GM12878 (cell line): Measurements from ENCODE around the gene FKBP8. TPM values are rescaled to one million over a fixed set of nuclear protein-coding genes. Genes with fewer than 3 reads are reported as not detected.

ENCODE experiments used
- ATAC-seq: fragments of 200-7000 bp; cut with Tn5 transposase; 3 replicates; pipeline ENCODE4 v1.9.1; 2020; ENCODE audit warnings: mild to moderate bottlenecking, moderate library complexity
- BruUV-seq: library from RNA; stranded (reverse); fragments of 400-500 nt; replicated peaks from 2 replicates; lab custom pipeline; 2021; lab: Mats Ljungman, UMichigan
- CTCF ChIA-PET: fragments of 300-600 bp; sonication (Branson Sonifier 250); formaldehyde crosslinking; extraction: SDS; loops from one replicate; lab custom pipeline; 2021; ENCODE audit warnings: inconsistent platforms; lab: Yijun Ruan, JAX
- POLR2A ChIA-PET: fragments of 350-600 bp; formaldehyde crosslinking; extraction: SDS; loops from one replicate; lab custom pipeline; 2021; ENCODE audit warnings: inconsistent platforms; lab: Charles Lee
- RAD21 ChIA-PET: fragments of 300-600 bp; sonication (Branson Sonifier 250); formaldehyde crosslinking; loops from one replicate; lab custom pipeline; 2023; ENCODE audit warnings: antibody characterized with exemption; ENCODE audit not compliant: unreplicated experiment; lab: Charles Lee
- SMC1A ChIA-PET: fragments of 300-600 bp; sonication (Branson Sonifier 250); formaldehyde crosslinking; loops from one replicate; lab custom pipeline; 2023; ENCODE audit not compliant: unreplicated experiment, uncharacterized antibody; lab: Charles Lee
- DNase-seq: peaks from one replicate; pipeline ENCODE4 v3.0.0-alpha.2; 2011; ENCODE audit warnings: low read depth, low spot score
- FAIRE-seq: peaks from 3 replicates; lab custom pipeline; 2011; peaks lifted over from hg19 to GRCh38; lab: Jason Lieb, UNC
- H2AFZ ChIP-seq: 2 replicates; pipeline ENCODE4 v1.6.0; 2011; ENCODE audit warnings: low read depth, low read length, control low read depth; ENCODE audit not compliant: control insufficient read depth
- H3K27ac ChIP-seq: 2 replicates; pipeline ENCODE4 v1.5.1; 2011; ENCODE audit warnings: control low read depth; ENCODE audit not compliant: control insufficient read depth, insufficient read depth
- H3K27me3 ChIP-seq, 2 experiments: replicated peaks in 1 of 2; 2 replicates each; pipeline versions ENCODE4 v1.6.0 to v1.6.1; 2011; ENCODE audit warnings: low read length in 1 of 2; ENCODE audit not compliant: control insufficient read depth in 2 of 2, insufficient read depth in 2 of 2
- H3K36me3 ChIP-seq, 2 experiments: 2 replicates each; pipeline ENCODE4 v1.5.1; 2011; ENCODE audit warnings: low read length in 1 of 2; ENCODE audit not compliant: control insufficient read depth in 2 of 2, insufficient read depth in 2 of 2
- H3K4me1 ChIP-seq: 2 replicates; pipeline ENCODE4 v1.6.1; 2011; ENCODE audit warnings: mild to moderate bottlenecking, low read length, moderate library complexity, mixed read lengths; ENCODE audit not compliant: control insufficient read depth, insufficient read depth
- H3K4me2 ChIP-seq: 2 replicates; pipeline ENCODE4 v1.6.0; 2011; ENCODE audit warnings: control low read depth; ENCODE audit not compliant: control insufficient read depth, insufficient read depth
- H3K4me3 ChIP-seq: fragments of 200-600 bp; sonication (generic); 2 replicates; pipeline ENCODE4 v1.5.1; 2016
- H3K79me2 ChIP-seq: 2 replicates; pipeline ENCODE4 v1.6.0; 2011; ENCODE audit warnings: low read length; ENCODE audit not compliant: control insufficient read depth, insufficient read depth
- H3K9ac ChIP-seq: 2 replicates; pipeline ENCODE4 v1.8.0; 2011; ENCODE audit warnings: low read length, control low read depth, mixed read lengths; ENCODE audit not compliant: control insufficient read depth, insufficient read depth
- H3K9me3 ChIP-seq: replicated peaks from 3 replicates; pipeline ENCODE4 v1.5.1; 2011; ENCODE audit warnings: mild to moderate bottlenecking, low read length; ENCODE audit not compliant: control insufficient read depth, insufficient read depth
- H4K20me1 ChIP-seq: 2 replicates; pipeline ENCODE4 v1.6.0; 2011; ENCODE audit not compliant: control insufficient read depth, insufficient read depth
- ATF3 ChIP-seq: IDR thresholded peaks from 2 replicates; pipeline ENCODE4 v1.6.1; 2011; ENCODE audit warnings: low read depth, mild to moderate bottlenecking, low read length, moderate library complexity, borderline replicate concordance; ENCODE audit errors: extremely low read depth
- CEBPB ChIP-seq, 2 experiments: fragments of 150-350 bp in 1 of 2; IDR thresholded peaks; 2 replicates each; pipeline ENCODE4 v1.6.1; 2012 to 2014; ENCODE audit warnings: low read depth in 2 of 2, low read length in 2 of 2, borderline replicate concordance in 1 of 2, inconsistent platforms in 1 of 2
- DPF2 ChIP-seq: fragments of 450-650 bp; IDR thresholded peaks from 2 replicates; pipeline ENCODE4 v1.6.1; 2017; ENCODE audit warnings: mild to moderate bottlenecking
- HDAC2 ChIP-seq: fragments of 200-600 bp; sonication (generic); IDR thresholded peaks from 2 replicates; pipeline ENCODE4 v1.6.1; 2017
- MXI1 ChIP-seq: fragments of 150-350 bp; IDR thresholded peaks from 2 replicates; pipeline ENCODE4 v1.6.1; 2011; ENCODE audit warnings: low read depth, mild to moderate bottlenecking, inconsistent platforms, low read length, improper control_type of control experiment
- MYC ChIP-seq: IDR thresholded peaks from 2 replicates; pipeline ENCODE4 v1.6.1; 2011; ENCODE audit warnings: mild to moderate bottlenecking, low read length, moderate library complexity, inconsistent platforms; ENCODE audit not compliant: insufficient read depth, insufficient replicate concordance, insufficient read length, severe bottlenecking
- NFXL1 ChIP-seq: fragments of 450-650 bp; IDR thresholded peaks from 2 replicates; pipeline ENCODE4 v1.6.1; 2017; ENCODE audit warnings: antibody characterized with exemption, mild to moderate bottlenecking, borderline replicate concordance
- POLR2AphosphoS5 ChIP-seq: IDR thresholded peaks from 2 replicates; pipeline ENCODE4 v1.6.1; 2011; ENCODE audit warnings: mild to moderate bottlenecking, low read length, inconsistent platforms
- PRDM15 ChIP-seq: fragments of 450-650 bp; formaldehyde crosslinking; IDR thresholded peaks from 2 replicates; pipeline ENCODE4 v1.4.0; 2020; ENCODE audit warnings: mild to moderate bottlenecking, moderate library complexity
- SUPT20H ChIP-seq: IDR thresholded peaks from 2 replicates; pipeline ENCODE4 v1.6.1; 2011; ENCODE audit warnings: low read depth, mild to moderate bottlenecking, low read length, moderate library complexity, borderline replicate concordance; ENCODE audit not compliant: control insufficient read depth
- ZBED1 ChIP-seq: IDR thresholded peaks from 2 replicates; pipeline ENCODE4 v1.6.1; 2016; ENCODE audit warnings: borderline replicate concordance
- WGBS: methylation state at CpG from one replicate; pipeline ENCODE4 v1.1.6; 2016; ENCODE audit warnings: low lambda C conversion rate; ENCODE audit not compliant: insufficient replicate concordance, insufficient coverage; ENCODE audit errors: missing lambda C conversion rate; 5-methylcytosine and 5-hydroxymethylcytosine counted together
- in situ Hi-C: fragments of 300-500 bp; cut with MboI; formaldehyde crosslinking; loops from 9 replicates; pipeline ENCODE4 v1.14.3; 2018; ENCODE audit warnings: mixed read lengths
- intact Hi-C: fragments of 100-400 bp; cut with micrococcal nuclease; formaldehyde crosslinking; loops from one replicate; pipeline ENCODE4 v1.14.2; 2022; ENCODE audit not compliant: unreplicated experiment
- polyA plus RNA-seq, 11 experiments: library from polyadenylated mRNA; depleted of rRNA in 4 of 11; unstranded in 6 of 11; stranded (reverse) in 5 of 11; fragments of >200 nt; fragmentation: Nextera tagmentation in 4 of 11; fragmentation: Illumina TruSeq in 1 of 11; extraction: Ambion mirVana in 4 of 11; extraction: Trizol in 1 of 11; gene quantifications; 1 replicate in 1 of 11; 2 replicates in 10 of 11; pipeline versions ENCODE4 v1.2.1 to v1.2.3, GENCODE V29; 2011 to 2016; ENCODE audit warnings: inconsistent platforms in 2 of 11, missing spikeins in 2 of 11, low read depth in 1 of 11
- total RNA-seq, 4 experiments: library from RNA; depleted of rRNA in 3 of 4; stranded (reverse); fragments of >200 nt in 3 of 4; fragmentation: Illumina TruSeq in 1 of 4; extraction: Trizol in 1 of 4; gene quantifications; 2 replicates each; pipeline versions ENCODE4 v1.2.1 to v1.2.3, GENCODE V29; 2013 to 2021
- TF ChIP-seq, protein P1 (sequence below): IDR thresholded peaks from 2 replicates; pipeline ENCODE4 v1.6.1; 2012; ENCODE audit warnings: low read length, inconsistent platforms
- TF ChIP-seq, protein P2 (sequence below): fragments of 450-650 bp; IDR thresholded peaks from 2 replicates; pipeline ENCODE4 v1.6.1; 2017; ENCODE audit warnings: mild to moderate bottlenecking
- TF ChIP-seq, protein P3 (sequence below): fragments of 450-650 bp; IDR thresholded peaks from 2 replicates; pipeline ENCODE4 v1.6.1; 2017; ENCODE audit warnings: low read depth, mild to moderate bottlenecking, moderate library complexity

The FKBP8 gene
- total and polyA plus RNA-seq, 10 of the 15 experiments (the other 5 are each of a cell fraction or from before 2014, with no cell fraction given), result 0.13 to 205 (median 95.4) TPM

- WGBS, result 19% methylated on average over 2 of the region's 5 CpGs
- TF ChIP-seq, protein P1, sequence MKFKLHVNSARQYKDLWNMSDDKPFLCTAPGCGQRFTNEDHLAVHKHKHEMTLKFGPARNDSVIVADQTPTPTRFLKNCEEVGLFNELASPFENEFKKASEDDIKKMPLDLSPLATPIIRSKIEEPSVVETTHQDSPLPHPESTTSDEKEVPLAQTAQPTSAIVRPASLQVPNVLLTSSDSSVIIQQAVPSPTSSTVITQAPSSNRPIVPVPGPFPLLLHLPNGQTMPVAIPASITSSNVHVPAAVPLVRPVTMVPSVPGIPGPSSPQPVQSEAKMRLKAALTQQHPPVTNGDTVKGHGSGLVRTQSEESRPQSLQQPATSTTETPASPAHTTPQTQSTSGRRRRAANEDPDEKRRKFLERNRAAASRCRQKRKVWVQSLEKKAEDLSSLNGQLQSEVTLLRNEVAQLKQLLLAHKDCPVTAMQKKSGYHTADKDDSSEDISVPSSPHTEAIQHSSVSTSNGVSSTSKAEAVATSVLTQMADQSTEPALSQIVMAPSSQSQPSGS, result no peak
- TF ChIP-seq, protein P2, sequence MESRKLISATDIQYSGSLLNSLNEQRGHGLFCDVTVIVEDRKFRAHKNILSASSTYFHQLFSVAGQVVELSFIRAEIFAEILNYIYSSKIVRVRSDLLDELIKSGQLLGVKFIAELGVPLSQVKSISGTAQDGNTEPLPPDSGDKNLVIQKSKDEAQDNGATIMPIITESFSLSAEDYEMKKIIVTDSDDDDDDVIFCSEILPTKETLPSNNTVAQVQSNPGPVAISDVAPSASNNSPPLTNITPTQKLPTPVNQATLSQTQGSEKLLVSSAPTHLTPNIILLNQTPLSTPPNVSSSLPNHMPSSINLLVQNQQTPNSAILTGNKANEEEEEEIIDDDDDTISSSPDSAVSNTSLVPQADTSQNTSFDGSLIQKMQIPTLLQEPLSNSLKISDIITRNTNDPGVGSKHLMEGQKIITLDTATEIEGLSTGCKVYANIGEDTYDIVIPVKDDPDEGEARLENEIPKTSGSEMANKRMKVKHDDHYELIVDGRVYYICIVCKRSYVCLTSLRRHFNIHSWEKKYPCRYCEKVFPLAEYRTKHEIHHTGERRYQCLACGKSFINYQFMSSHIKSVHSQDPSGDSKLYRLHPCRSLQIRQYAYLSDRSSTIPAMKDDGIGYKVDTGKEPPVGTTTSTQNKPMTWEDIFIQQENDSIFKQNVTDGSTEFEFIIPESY, result no peak
- TF ChIP-seq MXI1, result no peak
- no peak for TF ChIP-seq PRDM15 (CRISPR knock-in tag)
- no peak for TF ChIP-seq HDAC2
- TF ChIP-seq SUPT20H, result no peak
- no peak for TF ChIP-seq NFXL1
- TF ChIP-seq, protein P3, sequence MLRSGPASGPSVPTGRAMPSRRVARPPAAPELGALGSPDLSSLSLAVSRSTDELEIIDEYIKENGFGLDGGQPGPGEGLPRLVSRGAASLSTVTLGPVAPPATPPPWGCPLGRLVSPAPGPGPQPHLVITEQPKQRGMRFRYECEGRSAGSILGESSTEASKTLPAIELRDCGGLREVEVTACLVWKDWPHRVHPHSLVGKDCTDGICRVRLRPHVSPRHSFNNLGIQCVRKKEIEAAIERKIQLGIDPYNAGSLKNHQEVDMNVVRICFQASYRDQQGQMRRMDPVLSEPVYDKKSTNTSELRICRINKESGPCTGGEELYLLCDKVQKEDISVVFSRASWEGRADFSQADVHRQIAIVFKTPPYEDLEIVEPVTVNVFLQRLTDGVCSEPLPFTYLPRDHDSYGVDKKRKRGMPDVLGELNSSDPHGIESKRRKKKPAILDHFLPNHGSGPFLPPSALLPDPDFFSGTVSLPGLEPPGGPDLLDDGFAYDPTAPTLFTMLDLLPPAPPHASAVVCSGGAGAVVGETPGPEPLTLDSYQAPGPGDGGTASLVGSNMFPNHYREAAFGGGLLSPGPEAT, result no peak
- no peak for TF ChIP-seq POLR2AphosphoS5
- TF ChIP-seq ZBED1, result no peak
- TF ChIP-seq DPF2, result no peak
- no peak for TF ChIP-seq ATF3
- TF ChIP-seq MYC, result no peak
- TF ChIP-seq CEBPB (IDR thresholded peaks at IDR 0.05; ENCODE audit: borderline replicate concordance in 1 of 2, low read depth in 2 of 2, low read length in 2 of 2), result no peak
Observed at GRCh38 chr19:18559685-18560084, 16.3 kb upstream of the FKBP8 start.

More at GRCh38 chr19:18559685-18560084, 16.3 kb upstream of the FKBP8 start:
- H3K36me3 ChIP-seq, result peaks cover 8 to 10% of the 10 kb centered on the region in 2 experiments; a peak in 3 of 4 replicates
- ATAC-seq, result no peak
- RAD21 ChIA-PET, result interaction anchor here (0.9 to 7.1 kb wide), 4 partner anchors 12 to 115 kb away, joined by 3 to 39 read pairs (median 27); partner anchors contain the start of genes FKBP8, REX1BD and UBA52
- peaks cover 32% of the 10 kb centered on the region for H3K79me2 ChIP-seq
- POLR2A ChIA-PET, result interaction anchor here (0.6 to 7.5 kb wide), 7 partner anchors 10 to 41 kb away, joined by 3 to 79 read pairs (median 40); partner anchors contain the start of genes ELL, FKBP8, REX1BD and UBA52
- H3K27me3 ChIP-seq, result no peaks in the 10 kb centered on the region
- peak; percentile 23 for FAIRE-seq
- intact Hi-C loops (no loop called here), in situ Hi-C loops (no loop called here)
- H2AFZ ChIP-seq, result no peak overlapping the region
- SMC1A ChIA-PET, result interaction anchor here (0.7 to 4.8 kb wide), 5 partner anchors 12 to 123 kb away, joined by 3 to 29 read pairs (median 19); partner anchors contain the start of genes ELL, FKBP8 and UBA52
- no peaks in the 10 kb centered on the region for H3K9me3 ChIP-seq
- CTCF ChIA-PET, result interaction anchor here (3.8 to 5.6 kb wide), 3 partner anchors 16 to 40 kb away, joined by 26 to 35 read pairs (median 33); partner anchors contain the start of genes ELL, FKBP8 and REX1BD
- H3K4me2 ChIP-seq, result peak overlapping the region; percentile 82
- H4K20me1 ChIP-seq, result no peaks in the 10 kb centered on the region
- no peaks in the 10 kb centered on the region for H3K4me1 ChIP-seq
- peak overlapping the region; percentile 89; the same call in 1 of the 2 replicates for H3K9ac ChIP-seq
- peak overlapping the region; percentile 95; the same call in 1 of the 2 replicates for H3K4me3 ChIP-seq
- H3K27ac ChIP-seq, result no peak overlapping the region
- DNase-seq, result no peak
- BruUV-seq, result no TSS peak
